Suprapubic skin (tissue), 4 donors: ENCODE measurements around the gene KIF11. TPM values are rescaled to one million over a fixed set of nuclear protein-coding genes. Genes with fewer than 3 reads are reported as not detected.
A peak's percentile ranks its signal among the peaks of the same experiment; 100 is the strongest.
"Not testable (repeated sequence)": the region's sequence is repeated elsewhere in the genome, so short reads cannot be mapped to it uniquely, and the experiment has no call there.

Experiments
- DNase-seq, 2 donors: peaks; one replicate each; pipeline ENCODE4 v3.0.0-alpha.2; 2019; ENCODE audit warnings: low spot score in 2 of 2
- H3K27ac ChIP-seq: fragments of 200-600 bp; sonication (generic); one replicate; pipeline ENCODE4 v1.5.1; 2019
- H3K27me3 ChIP-seq: fragments of 200-600 bp; sonication (generic); one replicate; pipeline ENCODE4 v1.5.1; 2019
- H3K36me3 ChIP-seq: fragments of 200-600 bp; sonication (generic); one replicate; pipeline ENCODE4 v1.5.1; 2019
- H3K4me1 ChIP-seq: fragments of 200-600 bp; sonication (generic); one replicate; pipeline ENCODE4 v1.5.1; 2019
- H3K4me3 ChIP-seq: fragments of 200-600 bp; sonication (generic); one replicate; pipeline ENCODE4 v1.5.1; 2019; ENCODE audit warnings: mild to moderate bottlenecking
- H3K9me3 ChIP-seq: fragments of 200-600 bp; sonication (generic); one replicate; pipeline ENCODE4 v1.5.1; 2019
- CTCF ChIP-seq, 2 donors: fragments of 200-600 bp in 1 of 2; fragments of 450-650 bp in 1 of 2; sonication (generic) in 1 of 2; IDR thresholded peaks; one replicate each; pipeline ENCODE4 v1.5.1; 2016 to 2019; ENCODE audit warnings: antibody characterized with exemption in 2 of 2, mild to moderate bottlenecking in 1 of 2, moderate library complexity in 1 of 2
- EP300 ChIP-seq: sonication (generic); formaldehyde crosslinking; IDR thresholded peaks from one replicate; pipeline ENCODE4 v1.6.1; 2017; ENCODE audit warnings: antibody characterized with exemption
- POLR2A ChIP-seq, 2 donors: fragments of 450-650 bp; IDR thresholded peaks; one replicate each; pipeline ENCODE4 v1.6.1; 2017; ENCODE audit warnings: antibody characterized with exemption in 2 of 2, mild to moderate bottlenecking in 2 of 2, moderate library complexity in 2 of 2
- POLR2AphosphoS5 ChIP-seq, 3 donors: sonication (generic); formaldehyde crosslinking; IDR thresholded peaks; one replicate each; pipeline ENCODE4 v1.6.1; 2017; ENCODE audit warnings: antibody characterized with exemption in 3 of 3
- WGBS: methylation state at CpG from one replicate; pipeline ENCODE4 v1.1.5; 2018; 5-methylcytosine and 5-hydroxymethylcytosine counted together
- total RNA-seq, 4 donors: library from RNA; depleted of rRNA; stranded (reverse); fragments of >200 nt; gene quantifications; one replicate each; pipeline ENCODE4 v1.1.0, GENCODE V29; 2016

Gene KIF11
- total RNA-seq, 4 donors from 2014 or later, result 3.1 to 5.4 (median 4.1) TPM

DNA sequence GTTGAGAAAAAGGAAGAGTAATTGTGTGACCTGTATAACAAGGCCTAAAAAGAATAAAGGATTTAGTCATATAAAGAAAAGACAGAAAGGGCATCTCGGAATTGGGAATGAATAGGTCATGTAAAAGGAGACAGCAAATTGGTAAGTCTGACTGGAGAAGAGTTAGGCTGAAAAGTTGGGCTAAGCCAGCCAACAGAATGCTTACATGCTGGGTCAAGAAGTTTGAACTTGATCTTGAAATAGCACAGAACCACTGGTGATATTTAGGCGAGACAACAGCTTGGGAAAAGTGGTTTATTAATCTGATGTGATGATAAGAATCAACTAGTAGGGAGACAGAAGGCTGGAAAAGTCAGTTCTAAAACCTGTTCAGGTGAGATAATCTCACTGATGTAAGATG, 23.9 kb upstream of the KIF11 start:
- DNase-seq, result no peak

GRCh38 chr10:92569663-92570062, 23.3 kb upstream of the KIF11 start:
- WGBS, result 90% methylated on average over 5 of the region's 5 CpGs
- H3K4me1 ChIP-seq, result peaks cover 43% of the 10 kb centered on the region
- not testable (repeated sequence) for H3K4me3 ChIP-seq

More for the DNA sequence above, 23.9 kb upstream of the KIF11 start:
- H3K4me3 ChIP-seq, result no peak overlapping the region
- peaks cover 5% of the 10 kb centered on the region for H3K36me3 ChIP-seq
- no peak overlapping the region for H3K27ac ChIP-seq
- no peaks in the 10 kb centered on the region for H3K9me3 ChIP-seq
- H3K27me3 ChIP-seq, result no peaks in the 10 kb centered on the region
- WGBS, result 65% methylated on average over 2 of the region's 2 CpGs
- TF ChIP-seq EP300 (no peak), POLR2AphosphoS5 (IDR thresholded peaks at IDR 0.05) (no peak), POLR2A (IDR thresholded peaks at IDR 0.05) (no peak), CTCF (IDR thresholded peaks at IDR 0.05) (no peak)
- H3K4me1 ChIP-seq, result peaks cover 43% of the 10 kb centered on the region

DNA sequence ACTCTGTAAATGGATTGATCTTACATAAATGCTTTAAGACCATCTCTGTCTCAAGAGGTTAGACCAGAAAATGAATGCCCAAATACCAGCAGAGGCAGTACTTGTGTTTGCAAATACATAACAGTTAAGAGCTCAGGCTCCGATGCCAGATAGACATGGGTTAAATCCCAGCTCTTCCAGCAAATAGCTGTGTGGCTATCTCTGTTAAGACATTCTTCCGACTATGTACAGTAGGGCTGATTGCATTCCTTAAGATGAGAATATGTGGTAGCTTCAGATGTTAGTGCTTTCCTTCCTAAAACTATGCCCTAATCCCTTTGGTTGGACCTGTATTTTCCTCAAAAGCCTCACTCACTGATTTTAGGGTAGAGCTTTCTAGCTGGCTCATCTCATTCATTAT, 21.3 kb upstream of the KIF11 start:
- Histone ChIP-seq H3K27ac (no peak overlapping the region), H3K27me3 (no peaks in the 10 kb centered on the region), H3K9me3 (no peaks in the 10 kb centered on the region), H3K36me3 (peaks cover 5% of the 10 kb centered on the region), H3K4me1 (peaks cover 51% of the 10 kb centered on the region), H3K4me3 (no peak overlapping the region)
- TF ChIP-seq POLR2AphosphoS5 (IDR thresholded peaks at IDR 0.05) (no peak), CTCF (IDR thresholded peaks at IDR 0.05) (no peak), EP300 (no peak)
- no peak for DNase-seq
- WGBS, result 62% methylated on average over 2 of the region's 2 CpGs

More at GRCh38 chr10:92569663-92570062, 23.3 kb upstream of the KIF11 start:
- H3K9me3 ChIP-seq, H3K27me3 ChIP-seq, DNase-seq, H3K36me3 ChIP-seq, H3K27ac ChIP-seq: not testable (repeated sequence)

GRCh38 chr10:92572362-92573090, 20.4 kb upstream of the KIF11 start:
- no peak for DNase-seq
- TF ChIP-seq CTCF (IDR thresholded peaks at IDR 0.05) (no peak), POLR2A (IDR thresholded peaks at IDR 0.05) (no peak), POLR2AphosphoS5 (IDR thresholded peaks at IDR 0.05) (no peak), EP300 (no peak)
- peak overlapping the region; percentile 82 for H3K27ac ChIP-seq
- WGBS, result 68% methylated on average over 7 of the region's 8 CpGs
- H3K36me3 ChIP-seq, result peaks cover 5% of the 10 kb centered on the region
- peaks cover 49% of the 10 kb centered on the region for H3K4me1 ChIP-seq
- peak overlapping the region; percentile 85 for H3K4me3 ChIP-seq
- H3K9me3 ChIP-seq, result no peaks in the 10 kb centered on the region
- H3K27me3 ChIP-seq, result no peaks in the 10 kb centered on the region

- no peaks in the 10 kb centered on the region for H3K9me3 ChIP-seq
- H3K36me3 ChIP-seq, result peaks cover 5% of the 10 kb centered on the region
- WGBS, result 0% methylated on average over 18 of the region's 56 CpGs
- H3K4me3 ChIP-seq, result peak overlapping the region; percentile 85
- no peaks in the 10 kb centered on the region for H3K27me3 ChIP-seq
- DNase-seq, result no peak
- peaks cover 44% of the 10 kb centered on the region for H3K4me1 ChIP-seq
- TF ChIP-seq POLR2A (IDR thresholded peaks at IDR 0.05), result no peak
- TF ChIP-seq EP300, result no peak
- TF ChIP-seq CTCF (IDR thresholded peaks at IDR 0.05), result no peak
- TF ChIP-seq POLR2AphosphoS5 (IDR thresholded peaks at IDR 0.05), result no peak
- H3K27ac ChIP-seq, result peak overlapping the region; percentile 82
Measured at GRCh38 chr10:92573091-92573797, 19.7 kb upstream of the KIF11 start.
